Esophagus (tissue), 2 donors: ENCODE results near the gene S100A10. TPM values are rescaled to one million over a fixed set of nuclear protein-coding genes. Genes with fewer than 3 reads are reported as not detected.

Source experiments
- H3K27ac ChIP-seq, 2 donors: one replicate each; pipeline ENCODE4 v1.5.1; 2013; ENCODE audit warnings: low read depth in 2 of 2, mild to moderate bottlenecking in 2 of 2, inconsistent platforms in 1 of 2, low read length in 1 of 2, moderate library complexity in 1 of 2
- H3K27me3 ChIP-seq, 2 donors: one replicate each; pipeline ENCODE4 v1.6.1; 2013; ENCODE audit warnings: low read length in 2 of 2, control low read depth in 1 of 2, mild to moderate bottlenecking in 1 of 2; ENCODE audit not compliant: insufficient read depth in 2 of 2, control insufficient read depth in 1 of 2
- H3K36me3 ChIP-seq, 2 donors: one replicate each; pipeline ENCODE4 v1.6.1; 2013; ENCODE audit warnings: low read length in 1 of 2; ENCODE audit not compliant: control insufficient read depth in 2 of 2, insufficient read depth in 2 of 2
- H3K4me1 ChIP-seq, 2 donors: one replicate each; pipeline ENCODE4 v1.6.1; 2013; ENCODE audit warnings: low read length in 1 of 2; ENCODE audit not compliant: control insufficient read depth in 2 of 2, insufficient read depth in 2 of 2
- H3K4me3 ChIP-seq, 2 donors: one replicate each; pipeline ENCODE4 v1.5.1; 2013; ENCODE audit warnings: low read length in 2 of 2, mild to moderate bottlenecking in 2 of 2, low read depth in 1 of 2, moderate library complexity in 1 of 2
- H3K9me3 ChIP-seq, 2 donors: one replicate each; pipeline ENCODE4 v1.6.1; 2013; ENCODE audit warnings: mild to moderate bottlenecking in 2 of 2, low read depth in 1 of 2, low read length in 1 of 2, moderate library complexity in 1 of 2; ENCODE audit not compliant: control insufficient read depth in 2 of 2, insufficient read depth in 1 of 2
- WGBS, 2 donors: extraction: QIAGEN DNeasy Blood & Tissue Kit; methylation state at CpG; one replicate each; pipeline ENCODE4 v1.1.7; 2013; 5-methylcytosine and 5-hydroxymethylcytosine counted together
- polyA plus RNA-seq, 2 donors: library from polyadenylated mRNA; stranded (reverse); fragments of 200-250 nt; gene quantifications; one replicate each; pipeline ENCODE4 v1.2.3, GENCODE V29; 2013
- donor health status: healthy with polysubstance abuse.
- donor health status: Bipolar disorder and iron deficiency.

The S100A10 gene
- polyA plus RNA-seq, 2 donors, result 1,247 to 2,455 TPM

GRCh38 chr1:152015766-152016165 lies 22.1 kb upstream of the S100A10 start:
- no peak overlapping the region for H3K27ac ChIP-seq
- H3K27me3 ChIP-seq, result no peaks in the 10 kb centered on the region
- 69 to 72% methylated on average over 6 of the region's 6 CpGs for WGBS, 2 donors
- H3K4me1 ChIP-seq, result no peaks in the 10 kb centered on the region
- no peak overlapping the region for H3K4me3 ChIP-seq
- peaks cover 0 to 2% of the 10 kb centered on the region in 2 donors for H3K9me3 ChIP-seq
- no peaks in the 10 kb centered on the region for H3K36me3 ChIP-seq

GRCh38 chr1:152014943-152015342 lies 21.3 kb upstream of the S100A10 start:
- H3K4me3 ChIP-seq, result no peak overlapping the region
- H3K4me1 ChIP-seq, result no peaks in the 10 kb centered on the region
- peaks cover 0 to 2% of the 10 kb centered on the region in 2 donors for H3K9me3 ChIP-seq
- 91 to 98% methylated on average over 1 of the region's 1 CpG for WGBS, 2 donors
- H3K27me3 ChIP-seq, result no peaks in the 10 kb centered on the region
- H3K27ac ChIP-seq, result peak overlapping the region in 1 of 2 donors; percentile 2
- H3K36me3 ChIP-seq, result no peaks in the 10 kb centered on the region

- no peaks in the 10 kb centered on the region for H3K36me3 ChIP-seq
- H3K9me3 ChIP-seq, result peaks cover 0 to 2% of the 10 kb centered on the region in 2 donors
- no peaks in the 10 kb centered on the region for H3K27me3 ChIP-seq
- H3K4me1 ChIP-seq, result no peaks in the 10 kb centered on the region
- WGBS, 2 donors, result 8 to 15% methylated on average over 3 of the region's 3 CpGs
- no peak overlapping the region for H3K4me3 ChIP-seq
- H3K27ac ChIP-seq, result no peak overlapping the region
Measured at GRCh38 chr1:152013664-152014237, 20.1 kb upstream of the S100A10 start.

- Histone ChIP-seq H3K27me3 (no peaks in the 10 kb centered on the region), H3K9me3 (peaks cover 0 to 2% of the 10 kb centered on the region in 2 donors), H3K4me1 (no peaks in the 10 kb centered on the region), H3K27ac (no peak overlapping the region), H3K4me3 (no peak overlapping the region), H3K36me3 (no peaks in the 10 kb centered on the region)
- 83 to 92% methylated on average over 1 of the region's 1 CpG for WGBS, 2 donors
Measured at GRCh38 chr1:152009691-152010090, 16.0 kb upstream of the S100A10 start.

GRCh38 chr1:152007047-152007446 lies 13.4 kb upstream of the S100A10 start:
- H3K9me3 ChIP-seq, result no peaks in the 10 kb centered on the region
- no peaks in the 10 kb centered on the region for H3K27me3 ChIP-seq
- no peak overlapping the region for H3K4me3 ChIP-seq
- H3K27ac ChIP-seq, result no peak overlapping the region
- H3K4me1 ChIP-seq, result peaks cover 3 to 9% of the 10 kb centered on the region in 2 donors
- no peaks in the 10 kb centered on the region for H3K36me3 ChIP-seq
- WGBS, 2 donors, result 43 to 48% methylated on average over 2 of the region's 2 CpGs

- no peaks in the 10 kb centered on the region for H3K9me3 ChIP-seq
- no peak overlapping the region for H3K27ac ChIP-seq
- no peaks in the 10 kb centered on the region for H3K27me3 ChIP-seq
- H3K4me1 ChIP-seq, result peaks cover 3 to 9% of the 10 kb centered on the region in 2 donors
- WGBS, 2 donors, result 60 to 75% methylated on average over 4 of the region's 4 CpGs
- H3K36me3 ChIP-seq, result no peaks in the 10 kb centered on the region
- no peak overlapping the region for H3K4me3 ChIP-seq
Measured at GRCh38 chr1:152005360-152005912, 11.8 kb upstream of the S100A10 start.

GRCh38 chr1:152003846-152004442 lies 10.3 kb upstream of the S100A10 start:
- no peaks in the 10 kb centered on the region for H3K36me3 ChIP-seq
- peak overlapping the region in 1 of 2 donors; percentile 11 for H3K4me3 ChIP-seq
- no peaks in the 10 kb centered on the region for H3K9me3 ChIP-seq
- WGBS, 2 donors, result 46 to 55% methylated on average over 4 of the region's 4 CpGs
- H3K27ac ChIP-seq, result peak overlapping the region; percentile 82 to 92
- peaks cover 3 to 11% of the 10 kb centered on the region in 2 donors for H3K4me1 ChIP-seq
- H3K27me3 ChIP-seq, result no peaks in the 10 kb centered on the region

- Histone ChIP-seq H3K27ac (peak overlapping the region; percentile 61 to 82), H3K4me1 (peaks cover 3 to 11% of the 10 kb centered on the region in 2 donors)
Measured at GRCh38 chr1:152002960-152003359, 9.3 kb upstream of the S100A10 start.

GRCh38 chr1:152001631-152002584 lies 8.2 kb upstream of the S100A10 start:
- Histone ChIP-seq H3K27ac (peak overlapping the region; percentile 82 to 88), H3K4me3 (no peak overlapping the region), H3K36me3 (no peaks in the 10 kb centered on the region), H3K9me3 (no peaks in the 10 kb centered on the region), H3K4me1 (peaks cover 3 to 12% of the 10 kb centered on the region in 2 donors), H3K27me3 (no peaks in the 10 kb centered on the region)
- WGBS, 2 donors, result 62 to 66% methylated on average over 4 of the region's 4 CpGs

More at GRCh38 chr1:152002960-152003359, 9.3 kb upstream of the S100A10 start:
- H3K36me3 ChIP-seq, result no peaks in the 10 kb centered on the region
- no peaks in the 10 kb centered on the region for H3K9me3 ChIP-seq
- no peaks in the 10 kb centered on the region for H3K27me3 ChIP-seq
- H3K4me3 ChIP-seq, result no peak overlapping the region
- WGBS, 2 donors, result 60 to 75% methylated on average over 3 of the region's 3 CpGs
